ENCODE measurements around the gene SYPL1. TPM values are rescaled to one million over a fixed set of nuclear protein-coding genes. Genes with fewer than 3 reads are reported as not detected.

SYPL1 gene
- total and polyA plus RNA-seq, 2 donors (not counting 3 experiments of a cell fraction or from before 2014, with no cell fraction given): 59.8 to 67.1 TPM

DNA sequence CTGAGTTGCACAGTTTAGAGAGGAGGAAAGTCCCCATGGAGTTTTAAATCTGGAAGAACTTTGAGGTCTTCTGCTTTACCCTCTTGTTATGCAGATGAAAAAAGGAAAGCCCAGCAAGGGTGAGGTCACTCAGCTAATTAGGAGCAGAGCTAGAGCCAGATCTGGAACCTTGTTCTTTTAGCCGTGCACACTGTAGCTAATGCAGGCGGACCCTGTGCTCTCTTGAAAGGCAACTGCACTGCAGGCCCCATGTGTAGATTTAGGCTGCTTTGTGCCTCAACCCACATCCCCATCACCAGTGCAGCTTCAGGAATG, 63.4 kb downstream of the SYPL1 start:
- Histone ChIP-seq H3K4me2 (ENCODE audit: insufficient read depth, low read length) (no peak overlapping the region), H3K9me3 (replicated peaks; ENCODE audit: control insufficient read depth, insufficient read depth, low read length) (no peaks in the 10 kb centered on the region), H3K9me1 (replicated peaks; ENCODE audit: control insufficient read depth, extremely low read depth, insufficient read depth, low read length) (no peaks in the 10 kb centered on the region), H4K20me1 (replicated peaks; ENCODE audit: control insufficient read depth, extremely low read depth, insufficient read depth, low read length) (no peaks in the 10 kb centered on the region), H3K4me1 (ENCODE audit: control insufficient read depth, extremely low read depth, insufficient read depth, low read length) (no peaks in the 10 kb centered on the region), H2AFZ (ENCODE audit: low read depth, low read length) (no peak overlapping the region), H3K27ac (ENCODE audit: insufficient read depth, low read depth, low read length) (no peak overlapping the region), H3K4me3 (replicated peaks in 1 of 3; ENCODE audit: insufficient read depth in 1 of 3, low read depth in 1 of 3, low read length in 3 of 3) (no peak overlapping the region), H3K9ac (replicated peaks; ENCODE audit: extremely low read depth, insufficient read depth, low read length) (no peak overlapping the region), H3K27me3 (ENCODE audit: control insufficient read depth in 2 of 2, insufficient read depth in 2 of 2, low read length in 2 of 2) (peaks cover 20% of the 10 kb centered on the region in 2 experiments), H3K79me2 (ENCODE audit: control insufficient read depth, insufficient read depth, low read length) (no peaks in the 10 kb centered on the region), H3K36me3 (ENCODE audit: control insufficient read depth in 2 of 2, extremely low read depth in 1 of 2, insufficient read depth in 2 of 2, low read length in 2 of 2) (no peaks in the 10 kb centered on the region)
- DNase-seq (ENCODE audit: low read depth, low spot score): no peak
- TF ChIP-seq JUN (IDR thresholded peaks at IDR 0.05; ENCODE audit: borderline replicate concordance, insufficient read depth, insufficient read length, low read depth) (no peak), POLR2A (IDR thresholded peaks at IDR 0.05; ENCODE audit: low read depth, low read length) (no peak), MYC (IDR thresholded peaks at IDR 0.05; ENCODE audit: low read depth, low read length) (no peak)
- TF ChIP-seq, protein P1, sequence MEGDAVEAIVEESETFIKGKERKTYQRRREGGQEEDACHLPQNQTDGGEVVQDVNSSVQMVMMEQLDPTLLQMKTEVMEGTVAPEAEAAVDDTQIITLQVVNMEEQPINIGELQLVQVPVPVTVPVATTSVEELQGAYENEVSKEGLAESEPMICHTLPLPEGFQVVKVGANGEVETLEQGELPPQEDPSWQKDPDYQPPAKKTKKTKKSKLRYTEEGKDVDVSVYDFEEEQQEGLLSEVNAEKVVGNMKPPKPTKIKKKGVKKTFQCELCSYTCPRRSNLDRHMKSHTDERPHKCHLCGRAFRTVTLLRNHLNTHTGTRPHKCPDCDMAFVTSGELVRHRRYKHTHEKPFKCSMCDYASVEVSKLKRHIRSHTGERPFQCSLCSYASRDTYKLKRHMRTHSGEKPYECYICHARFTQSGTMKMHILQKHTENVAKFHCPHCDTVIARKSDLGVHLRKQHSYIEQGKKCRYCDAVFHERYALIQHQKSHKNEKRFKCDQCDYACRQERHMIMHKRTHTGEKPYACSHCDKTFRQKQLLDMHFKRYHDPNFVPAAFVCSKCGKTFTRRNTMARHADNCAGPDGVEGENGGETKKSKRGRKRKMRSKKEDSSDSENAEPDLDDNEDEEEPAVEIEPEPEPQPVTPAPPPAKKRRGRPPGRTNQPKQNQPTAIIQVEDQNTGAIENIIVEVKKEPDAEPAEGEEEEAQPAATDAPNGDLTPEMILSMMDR (IDR thresholded peaks at IDR 0.05; ENCODE audit: extremely low read depth in 1 of 2, insufficient read depth in 1 of 2, low read depth in 1 of 2, low read length in 2 of 2): no peak
- TF ChIP-seq, protein P2, sequence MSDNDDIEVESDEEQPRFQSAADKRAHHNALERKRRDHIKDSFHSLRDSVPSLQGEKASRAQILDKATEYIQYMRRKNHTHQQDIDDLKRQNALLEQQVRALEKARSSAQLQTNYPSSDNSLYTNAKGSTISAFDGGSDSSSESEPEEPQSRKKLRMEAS (IDR thresholded peaks at IDR 0.05; ENCODE audit: insufficient read depth, insufficient read length): no peak
- ChIA-PET POLR2A (no interaction called here), CTCF (interaction anchor here (0.7 to 1.1 kb wide), 2 partner anchors 9 to 106 kb away, joined by 3 to 4 read pairs; no protein-coding TSS in a partner anchor)
- no TSS peak for BruUV-seq (replicated peaks)
- intact Hi-C loops (cut with micrococcal nuclease): loop anchor here (10.0 kb wide), 1 partner anchor 644 kb away; no protein-coding TSS in a partner anchor
- FAIRE-seq: no peak
- dilution Hi-C loops (cut with MboI; ENCODE audit: extremely low pct_ligation_motif_present, low sequenced_read_pairs): no loop called here

All from endothelial cell of umbilical vein (primary cell).